Stimulated activated CD4-positive, alpha-beta T cell treated with anti-CD3 and anti-CD28 coated beads, Interleukin-12 subunit alpha, Interleukin-12 subunit beta, amount 100 ng/mL, for 24 hours (primary cell): ENCODE results near the gene PDE6A.

ENCODE experiments used
- DNase-seq, 2 experiments: peaks; one replicate each; pipeline ENCODE4 v3.0.0-alpha.2; 2020; ENCODE audit warnings: low read depth in 2 of 2

Gene PDE6A

GRCh38 chr5:149944666-149945065, at the start of gene PDE6A:
PDE6A (minus strand) TSS chr5:149944793; CDS start chr5:149944673, 120 bp downstream.
- DNase-seq = no peak

GRCh38 chr5:149993471-149993870, 48.9 kb upstream of the PDE6A start:
- DNase-seq = no peak

GRCh38 chr5:149990518-149991376, 46.2 kb upstream of the PDE6A start:
- DNase-seq = peak; percentile 28 to 58

- no peak for DNase-seq
Measured at GRCh38 chr5:149988126-149988525, 43.5 kb upstream of the PDE6A start.

- no peak for DNase-seq
Measured at GRCh38 chr5:149982505-149982904, 37.9 kb upstream of the PDE6A start.

- DNase-seq = no peak
Measured at GRCh38 chr5:149981206-149981605, 36.6 kb upstream of the PDE6A start.

- DNase-seq = no peak
Measured at GRCh38 chr5:149979896-149980295, 35.3 kb upstream of the PDE6A start.

- no peak for DNase-seq
Measured at GRCh38 chr5:149975409-149975808, 30.8 kb upstream of the PDE6A start.

- DNase-seq = no peak
Measured at GRCh38 chr5:149969181-149969930, 24.8 kb upstream of the PDE6A start.

- no peak for DNase-seq
Measured at GRCh38 chr5:149966946-149967345, 22.4 kb upstream of the PDE6A start.

- DNase-seq = no peak
Measured at GRCh38 chr5:149963729-149964128, 19.1 kb upstream of the PDE6A start.

GRCh38 chr5:149962601-149963300, 18.2 kb upstream of the PDE6A start:
- DNase-seq = no peak

- no peak for DNase-seq
Measured at GRCh38 chr5:149961957-149962409, 17.4 kb upstream of the PDE6A start.

- no peak for DNase-seq
Measured at GRCh38 chr5:149961186-149961685, 16.6 kb upstream of the PDE6A start.

GRCh38 chr5:149960272-149961185, 15.9 kb upstream of the PDE6A start, which contains the start of gene SLC26A2:
SLC26A2 (plus strand) TSS chr5:149960758; CDS start chr5:149977653, 16,895 bp downstream.
- DNase-seq = peak; percentile 87 to 91

- DNase-seq = peak in 1 of 2 experiments; percentile 25
Measured at GRCh38 chr5:149959406-149960236, 15.0 kb upstream of the PDE6A start.

GRCh38 chr5:149957855-149958254, 13.3 kb upstream of the PDE6A start:
- no peak for DNase-seq

GRCh38 chr5:149956685-149957084, 12.1 kb upstream of the PDE6A start:
- DNase-seq = no peak

- no peak for DNase-seq
Measured at GRCh38 chr5:149954798-149955197, 10.2 kb upstream of the PDE6A start.
